HCT116 (cell line): Measurements from ENCODE around the gene UBASH3B. TPM values are rescaled to one million over a fixed set of nuclear protein-coding genes. Genes with fewer than 3 reads are reported as not detected.
A peak's percentile ranks its signal among the peaks of the same experiment; 100 is the strongest.

Experiments
- ATAC-seq: fragments of 200-7000 bp; cut with Tn5 transposase; 2 replicates; pipeline ENCODE4 v1.9.1; 2020; ENCODE audit warnings: mild to moderate bottlenecking, moderate library complexity
- BruUV-seq: library from RNA; stranded (reverse); fragments of 400-500 nt; replicated peaks from 2 replicates; lab custom pipeline; 2021; lab: Mats Ljungman, UMichigan
- CTCF ChIA-PET: fragments of 300-600 bp; sonication (Branson Sonifier 250); formaldehyde crosslinking; loops from one replicate; lab custom pipeline; 2021; ENCODE audit warnings: antibody characterized with exemption; lab: Charles Lee
- POLR2A ChIA-PET: fragments of 300-600, 350-600 bp; sonication (Branson Sonifier 250); formaldehyde crosslinking; loops from one replicate; lab custom pipeline; 2021; ENCODE audit warnings: antibody characterized with exemption; lab: Charles Lee
- RAD21 ChIA-PET, 2 experiments: fragments of 300-600 bp; sonication (Branson Sonifier 250); formaldehyde crosslinking; loops; one replicate each; lab custom pipeline; 2023; ENCODE audit warnings: low total read pairs in 2 of 2; ENCODE audit not compliant: uncharacterized antibody in 2 of 2, unreplicated experiment in 2 of 2, low non-redundant PET in 1 of 2; lab: Charles Lee
- DNase-seq: peaks from one replicate; pipeline ENCODE4 v3.0.0-alpha.2; 2010; ENCODE audit warnings: low read depth, low spot score
- H2AFZ ChIP-seq: fragments of 200-600 bp; shearing (Covaris generic), sonication (generic); 2 replicates; pipeline ENCODE4 v1.6.1; 2017; ENCODE audit warnings: low read depth, mixed run types, mixed read lengths, antibody characterized with exemption, low read length; ENCODE audit not compliant: poor library complexity, severe bottlenecking
- H3K27ac ChIP-seq: 2 replicates; pipeline ENCODE4 v1.5.1; 2012; ENCODE audit warnings: low read depth, low read length
- H3K27me3 ChIP-seq: fragments of 200-600 bp; sonication (generic); 2 replicates; pipeline ENCODE4 v1.6.1; 2016; ENCODE audit warnings: mixed run types, low read length, mixed read lengths; ENCODE audit not compliant: insufficient read depth
- H3K36me3 ChIP-seq, 2 experiments: fragments of 200-500 bp in 1 of 2; fragments of 200-600 bp in 1 of 2; sonication (Bioruptor generic) in 1 of 2; sonication (generic) in 1 of 2; 2 replicates each; pipeline versions ENCODE4 v1.5.1 to v1.6.1; 2014 to 2016; ENCODE audit warnings: low read length in 2 of 2, inconsistent platforms in 1 of 2, mixed read lengths in 1 of 2, mixed run types in 1 of 2; ENCODE audit not compliant: insufficient read depth in 2 of 2, control insufficient read depth in 1 of 2
- H3K4me1 ChIP-seq, 2 experiments: fragments of 200-600 bp in 1 of 2; sonication (generic) in 1 of 2; 2 replicates each; pipeline versions ENCODE4 v1.5.1 to v1.6.1; 2012 to 2017; ENCODE audit warnings: low read length in 2 of 2, inconsistent platforms in 1 of 2, mild to moderate bottlenecking in 1 of 2, mixed read lengths in 1 of 2, mixed run types in 1 of 2, moderate library complexity in 1 of 2; ENCODE audit not compliant: insufficient read depth in 2 of 2, control insufficient read depth in 1 of 2
- H3K4me2 ChIP-seq: fragments of 200-600 bp; sonication (generic); 2 replicates; pipeline ENCODE4 v1.6.1; 2017; ENCODE audit warnings: mixed run types, low read length, mixed read lengths
- H3K4me3 ChIP-seq, 2 experiments: fragments of 200-600 bp in 1 of 2; sonication (generic) in 1 of 2; replicated peaks in 1 of 2; 2 replicates each; pipeline ENCODE4 v1.5.1; 2011 to 2016; ENCODE audit warnings: low read length in 2 of 2, control low read depth in 1 of 2, low read depth in 1 of 2, mild to moderate bottlenecking in 1 of 2, mixed read lengths in 1 of 2, mixed run types in 1 of 2
- H3K79me2 ChIP-seq: fragments of 200-600 bp; sonication (generic); 2 replicates; pipeline ENCODE4 v1.6.1; 2017; ENCODE audit warnings: mild to moderate bottlenecking, mixed run types, low read length, moderate library complexity, mixed read lengths; ENCODE audit not compliant: insufficient read depth
- H3K9ac ChIP-seq: fragments of 200-600 bp; sonication (generic); 2 replicates; pipeline ENCODE4 v1.6.1; 2016; ENCODE audit warnings: low read length, mixed read lengths
- H3K9me2 ChIP-seq: fragments of 200-600 bp; sonication (generic), shearing (Covaris generic); 2 replicates; pipeline ENCODE4 v1.6.1; 2017; ENCODE audit warnings: mixed run types, mild to moderate bottlenecking, moderate library complexity; ENCODE audit not compliant: insufficient read depth
- H3K9me3 ChIP-seq, 2 experiments: fragments of 200-500 bp in 1 of 2; fragments of 200-600 bp in 1 of 2; sonication (Bioruptor generic) in 1 of 2; sonication (generic) in 1 of 2; 2 replicates each; pipeline ENCODE4 v1.6.1; 2014 to 2017; ENCODE audit warnings: low read length in 2 of 2, mixed read lengths in 2 of 2, inconsistent platforms in 1 of 2, low read depth in 1 of 2, mild to moderate bottlenecking in 1 of 2, mixed run types in 1 of 2, moderate library complexity in 1 of 2; ENCODE audit not compliant: control insufficient read depth in 1 of 2, insufficient read depth in 1 of 2
- H4K20me1 ChIP-seq: fragments of 200-600 bp; sonication (generic), shearing (Covaris generic); 2 replicates; pipeline ENCODE4 v1.6.1; 2017; ENCODE audit warnings: mixed run types, mild to moderate bottlenecking, moderate library complexity; ENCODE audit not compliant: insufficient read depth
- ATF3 ChIP-seq: IDR thresholded peaks from 2 replicates; pipeline ENCODE4 v1.6.1; 2012
- CBX3 ChIP-seq: IDR thresholded peaks from 2 replicates; pipeline ENCODE4 v1.6.1; 2012; ENCODE audit warnings: low read depth
- CTCF ChIP-seq, 3 experiments: fragments of 200-600 bp in 1 of 3; sonication (generic) in 1 of 3; IDR thresholded peaks in 2 of 3; conservative IDR thresholded peaks in 1 of 3; 2 replicates each; pipeline ENCODE4 v1.5.1; 2012 to 2017; ENCODE audit warnings: low read depth in 2 of 3, low read length in 2 of 3, antibody characterized with exemption in 1 of 3, borderline replicate concordance in 1 of 3, control low read depth in 1 of 3, mild to moderate bottlenecking in 1 of 3, mixed read lengths in 1 of 3, mixed run types in 1 of 3, moderate library complexity in 1 of 3; ENCODE audit not compliant: insufficient read depth in 1 of 3
- EGR1 ChIP-seq: IDR thresholded peaks from 2 replicates; pipeline ENCODE4 v1.6.1; 2012; ENCODE audit warnings: low read depth
- EZH2phosphoT487 ChIP-seq: fragments of 200-600 bp; IDR thresholded peaks from 2 replicates; pipeline ENCODE4 v1.6.1; 2018; ENCODE audit warnings: antibody characterized with exemption, borderline replicate concordance
- FOSL1 ChIP-seq: IDR thresholded peaks from 2 replicates; pipeline ENCODE4 v1.6.1; 2012; ENCODE audit warnings: low read depth
- RAD21 ChIP-seq: IDR thresholded peaks from 2 replicates; pipeline ENCODE4 v1.6.1; 2012; ENCODE audit warnings: low read depth, mild to moderate bottlenecking
- REST ChIP-seq: IDR thresholded peaks from 2 replicates; pipeline ENCODE4 v1.6.1; 2012; ENCODE audit warnings: low read depth
- SIN3A ChIP-seq: IDR thresholded peaks from 2 replicates; pipeline ENCODE4 v1.6.1; 2012; ENCODE audit warnings: low read depth
- SRF ChIP-seq: IDR thresholded peaks from 2 replicates; pipeline ENCODE4 v1.6.1; 2012; ENCODE audit warnings: low read depth
- TCF7L2 ChIP-seq: IDR thresholded peaks from 2 replicates; pipeline ENCODE4 v1.7.0; 2011; ENCODE audit warnings: borderline replicate concordance, inconsistent platforms; ENCODE audit not compliant: insufficient read depth, insufficient read length; ENCODE audit errors: extremely low read depth
- YY1 ChIP-seq: IDR thresholded peaks from 2 replicates; pipeline ENCODE4 v1.6.1; 2011; ENCODE audit warnings: low read length, low read depth, moderate library complexity, mild to moderate bottlenecking; ENCODE audit not compliant: insufficient replicate concordance; ENCODE audit errors: extremely low read depth
- intact Hi-C: fragments of 100-400 bp; cut with micrococcal nuclease; formaldehyde crosslinking; loops from 2 replicates; pipeline ENCODE4 v1.10.0; 2022
- total RNA-seq: library from RNA; stranded (reverse); gene quantifications from one replicate; pipeline ENCODE4 v1.2.1, GENCODE V29; 2021; ENCODE audit not compliant: unreplicated experiment

UBASH3B gene
- total RNA-seq, 1 experiment from 2014 or later = 40.3 TPM

- H3K9me3 ChIP-seq = no peaks in the 10 kb centered on the region
- no peaks in the 10 kb centered on the region for H3K36me3 ChIP-seq
- no peak overlapping the region for H3K4me3 ChIP-seq
- BruUV-seq = no TSS peak
- H3K79me2 ChIP-seq = peaks cover 26% of the 10 kb centered on the region
- ChIA-PET RAD21 (interaction anchor here in 1 of 2 experiments (0.6 kb wide), 1 partner anchor 199 kb away, joined by 3 read pairs; no protein-coding TSS in a partner anchor), POLR2A (no interaction called here), CTCF (no interaction called here)
- H3K27me3 ChIP-seq = no peaks in the 10 kb centered on the region
- DNase-seq = no peak
- H3K9me2 ChIP-seq = no peaks in the 10 kb centered on the region
- intact Hi-C loops = no loop called here
- H3K27ac ChIP-seq = no peak overlapping the region
- H3K4me2 ChIP-seq = no peak overlapping the region
- H3K9ac ChIP-seq = no peak overlapping the region
- peaks cover 11 to 18% of the 10 kb centered on the region in 2 experiments; a peak in 3 of 4 replicates for H3K4me1 ChIP-seq
- peaks cover 3% of the 10 kb centered on the region; the same call in 1 of the 2 replicates for H4K20me1 ChIP-seq
- TF ChIP-seq FOSL1 (no peak), RAD21 (peak; percentile 19; the same call in 1 of the 2 replicates)
- H2AFZ ChIP-seq = no peak overlapping the region
- no peak for ATAC-seq
These were observed 1.5 kb upstream of the UBASH3B start for GRCh38 chr11:122653916-122654585.

- H3K79me2 ChIP-seq = peaks cover 47% of the 10 kb centered on the region
- peaks cover 3% of the 10 kb centered on the region; the same call in 1 of the 2 replicates for H4K20me1 ChIP-seq
- DNase-seq (no peak), ATAC-seq (peak; percentile 77)
- TF ChIP-seq SRF (no peak), RAD21 (no peak), CTCF (IDR thresholded peaks at IDR 0.05 in 2 of 3, conservative IDR thresholded peaks at IDR 0.05 in 1 of 3; ENCODE audit: borderline replicate concordance in 1 of 3, insufficient read depth in 1 of 3, low read depth in 2 of 3, low read length in 2 of 3) (no peak), TCF7L2 (no peak), EGR1 (peak; percentile 85), ATF3 (no peak), YY1 (peak; percentile 4), REST (no peak), EZH2phosphoT487 (no peak), CBX3 (no peak), SIN3A (no peak)
- peak overlapping the region; percentile 96 for H3K4me2 ChIP-seq
- peaks cover 15 to 32% of the 10 kb centered on the region in 2 experiments for H3K4me1 ChIP-seq
- H3K9me3 ChIP-seq = no peaks in the 10 kb centered on the region
- ChIA-PET RAD21 (interaction anchor here in 1 of 2 experiments (0.9 kb wide), 1 partner anchor 99 kb away, joined by 3 read pairs; no protein-coding TSS in a partner anchor), CTCF (interaction anchor here (0.6 to 1.8 kb wide), 8 partner anchors 10 to 198 kb away, joined by 3 to 6 read pairs (median 4); no protein-coding TSS in a partner anchor), POLR2A (interaction anchor here (1.0 to 2.1 kb wide), 6 partner anchors 9 to 184 kb away, joined by 3 to 10 read pairs (median 4); no protein-coding TSS in a partner anchor)
- peak overlapping the region; percentile 89 for H3K9ac ChIP-seq
- H3K27me3 ChIP-seq = no peaks in the 10 kb centered on the region
- peak overlapping the region; percentile 81 to 91 for H3K4me3 ChIP-seq
- peak overlapping the region; percentile 94 for H3K27ac ChIP-seq
- H2AFZ ChIP-seq = no peak overlapping the region
- no peaks in the 10 kb centered on the region for H3K9me2 ChIP-seq
- no TSS peak for BruUV-seq
- intact Hi-C loops = no loop called here
- no peaks in the 10 kb centered on the region for H3K36me3 ChIP-seq
These were observed 630 bp downstream of the UBASH3B start for GRCh38 chr11:122656073-122656630.
